Measurements from ENCODE around the gene ZNF267. TPM values are rescaled to one million over a fixed set of nuclear protein-coding genes. Genes with fewer than 3 reads are reported as not detected.
"Not testable (repeated sequence)": the region's sequence is repeated elsewhere in the genome, so short reads cannot be mapped to it uniquely, and the experiment has no call there.

ZNF267 gene
- total RNA-seq, 1 donor from 2014 or later = 5.6 TPM

DNA sequence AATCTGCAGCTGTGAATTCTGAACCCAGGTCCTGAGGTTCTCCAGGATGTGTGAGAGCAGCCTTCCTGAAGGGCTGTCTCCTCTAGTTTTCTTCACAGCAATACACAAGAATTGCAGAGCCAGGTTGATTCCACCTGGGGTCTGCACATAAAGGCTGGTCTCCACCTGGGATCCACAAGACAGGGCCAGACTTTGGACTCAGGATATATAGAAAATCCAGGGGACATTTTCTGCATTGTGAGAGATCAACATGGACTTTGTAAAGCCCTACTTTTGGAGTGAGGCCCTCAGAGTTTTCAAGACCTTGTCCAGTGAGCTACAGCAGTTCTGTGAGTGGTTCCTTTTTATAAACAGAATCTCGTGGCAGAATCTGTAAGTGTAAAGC, 6.3 kb downstream of the ZNF267 start:
- no peaks in the 10 kb centered on the region for H3K27me3 Mint-ChIP-seq (ENCODE audit: low read depth)
- H3K36me3 Mint-ChIP-seq (ENCODE audit: low read depth) = peaks cover 6% of the 10 kb centered on the region
- H3K9me3 Mint-ChIP-seq (ENCODE audit: low read depth) = no peaks in the 10 kb centered on the region
- no peak for DNase-seq (ENCODE audit: low spot score)
- H3K4me3 Mint-ChIP-seq (ENCODE audit: unreplicated experiment) = no peak overlapping the region
- H3K27ac Mint-ChIP-seq (ENCODE audit: unreplicated experiment) = no peak overlapping the region
- TF ChIP-seq, protein P1, sequence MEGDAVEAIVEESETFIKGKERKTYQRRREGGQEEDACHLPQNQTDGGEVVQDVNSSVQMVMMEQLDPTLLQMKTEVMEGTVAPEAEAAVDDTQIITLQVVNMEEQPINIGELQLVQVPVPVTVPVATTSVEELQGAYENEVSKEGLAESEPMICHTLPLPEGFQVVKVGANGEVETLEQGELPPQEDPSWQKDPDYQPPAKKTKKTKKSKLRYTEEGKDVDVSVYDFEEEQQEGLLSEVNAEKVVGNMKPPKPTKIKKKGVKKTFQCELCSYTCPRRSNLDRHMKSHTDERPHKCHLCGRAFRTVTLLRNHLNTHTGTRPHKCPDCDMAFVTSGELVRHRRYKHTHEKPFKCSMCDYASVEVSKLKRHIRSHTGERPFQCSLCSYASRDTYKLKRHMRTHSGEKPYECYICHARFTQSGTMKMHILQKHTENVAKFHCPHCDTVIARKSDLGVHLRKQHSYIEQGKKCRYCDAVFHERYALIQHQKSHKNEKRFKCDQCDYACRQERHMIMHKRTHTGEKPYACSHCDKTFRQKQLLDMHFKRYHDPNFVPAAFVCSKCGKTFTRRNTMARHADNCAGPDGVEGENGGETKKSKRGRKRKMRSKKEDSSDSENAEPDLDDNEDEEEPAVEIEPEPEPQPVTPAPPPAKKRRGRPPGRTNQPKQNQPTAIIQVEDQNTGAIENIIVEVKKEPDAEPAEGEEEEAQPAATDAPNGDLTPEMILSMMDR (IDR thresholded peaks at IDR 0.05) = no peak
- H3K4me1 Mint-ChIP-seq (ENCODE audit: low read depth) = peaks cover 44% of the 10 kb centered on the region

DNA sequence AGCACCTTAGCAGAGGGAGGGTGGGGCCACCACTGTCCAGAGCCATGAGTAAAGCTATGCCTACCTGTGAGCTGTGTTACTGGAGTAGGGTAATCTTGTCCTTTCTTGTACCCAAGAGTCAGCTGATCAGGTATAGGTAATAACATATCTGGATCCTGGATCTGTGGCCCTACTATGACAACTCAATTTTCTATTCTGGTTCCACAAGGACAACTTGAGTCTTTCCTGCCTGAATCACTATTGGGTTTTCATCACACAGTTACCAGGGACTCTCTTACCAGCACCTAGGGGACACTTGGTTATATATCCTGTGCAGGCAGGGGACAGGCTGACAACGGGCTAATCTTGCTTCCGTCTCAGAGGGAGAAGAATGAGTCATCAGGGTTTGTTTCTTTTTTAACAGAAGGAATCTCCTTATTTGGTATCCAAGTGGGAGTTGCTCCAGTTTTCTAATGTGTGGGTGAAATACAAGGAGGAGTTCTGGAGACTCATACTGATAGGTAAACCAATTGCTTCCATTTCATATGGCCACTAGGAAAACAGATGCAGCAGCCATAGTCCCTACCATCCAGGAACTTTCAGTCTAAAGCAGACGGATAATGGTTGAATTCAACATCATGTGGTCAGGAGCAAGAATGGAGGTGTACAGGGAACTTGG, 6.8 kb downstream of the ZNF267 start:
- Mint-ChIP-seq H3K27ac (ENCODE audit: unreplicated experiment) (peak overlapping the region; percentile 24), H3K4me1 (ENCODE audit: low read depth) (peaks cover 39% of the 10 kb centered on the region), H3K9me3 (ENCODE audit: low read depth) (no peaks in the 10 kb centered on the region), H3K27me3 (ENCODE audit: low read depth) (no peaks in the 10 kb centered on the region), H3K36me3 (ENCODE audit: low read depth) (peaks cover 9% of the 10 kb centered on the region), H3K4me3 (ENCODE audit: unreplicated experiment) (no peak overlapping the region)
- TF ChIP-seq, protein P1 (IDR thresholded peaks at IDR 0.05) = peak; percentile 21
- no peak for DNase-seq (ENCODE audit: low spot score)

DNA sequence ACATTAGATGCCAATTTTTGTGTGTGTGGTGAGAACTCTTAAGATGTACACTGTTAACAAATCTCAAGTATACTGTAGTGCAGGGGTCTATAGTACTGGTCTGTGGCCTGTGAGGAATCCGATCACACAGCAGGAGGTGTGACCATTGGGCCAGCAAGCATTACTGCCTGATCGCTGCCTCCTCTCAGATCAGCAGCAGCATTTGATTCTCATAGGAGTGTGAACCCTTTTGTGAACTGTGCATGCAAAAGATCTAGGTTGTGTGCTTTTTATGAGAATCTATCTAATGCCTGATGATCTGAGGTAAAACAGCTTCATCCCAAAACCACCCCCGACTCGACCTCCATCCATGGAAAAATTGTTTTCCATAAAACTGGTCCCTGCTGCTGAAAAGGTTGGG, 12.6 kb downstream of the ZNF267 start:
- Mint-ChIP-seq H3K9me3 (ENCODE audit: low read depth) (peaks cover 12% of the 10 kb centered on the region), H3K4me1 (ENCODE audit: low read depth) (peaks cover 7% of the 10 kb centered on the region), H3K4me3 (ENCODE audit: unreplicated experiment) (no peak overlapping the region), H3K36me3 (ENCODE audit: low read depth) (peaks cover 39% of the 10 kb centered on the region), H3K27ac (ENCODE audit: unreplicated experiment) (no peak overlapping the region), H3K27me3 (ENCODE audit: low read depth) (no peaks in the 10 kb centered on the region)
- TF ChIP-seq, protein P1 (IDR thresholded peaks at IDR 0.05) = no peak
- no peak for DNase-seq (ENCODE audit: low spot score)

DNA sequence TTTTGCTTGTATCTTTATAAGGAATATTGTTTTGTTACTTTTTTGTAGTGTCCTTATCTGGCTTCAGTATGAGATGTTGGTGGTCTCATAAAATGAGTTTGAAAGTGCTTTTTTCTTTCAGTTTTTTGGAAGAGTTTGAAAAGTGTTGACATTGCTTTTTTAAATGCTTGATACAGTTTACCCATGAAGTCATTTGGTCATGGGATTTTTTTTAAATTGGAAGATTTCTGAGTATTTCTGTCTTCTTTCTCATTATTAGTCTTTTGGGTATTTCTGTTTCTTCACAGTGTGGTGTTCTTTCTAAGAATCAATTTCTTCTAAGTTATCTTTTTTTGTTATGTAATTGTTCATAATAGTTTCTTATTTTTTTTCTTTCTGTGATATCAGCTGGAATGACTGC, 15.1 kb downstream of the ZNF267 start:
- Mint-ChIP-seq H3K27me3 (ENCODE audit: low read depth) (no peaks in the 10 kb centered on the region), H3K27ac (ENCODE audit: unreplicated experiment) (no peak overlapping the region), H3K36me3 (ENCODE audit: low read depth) (peaks cover 58% of the 10 kb centered on the region), H3K9me3 (ENCODE audit: low read depth) (peaks cover 21% of the 10 kb centered on the region), H3K4me3 (ENCODE audit: unreplicated experiment) (no peak overlapping the region), H3K4me1 (ENCODE audit: low read depth) (peaks cover 7% of the 10 kb centered on the region)
- TF ChIP-seq, protein P1 (IDR thresholded peaks at IDR 0.05) = no peak
- no peak for DNase-seq (ENCODE audit: low spot score)

DNA sequence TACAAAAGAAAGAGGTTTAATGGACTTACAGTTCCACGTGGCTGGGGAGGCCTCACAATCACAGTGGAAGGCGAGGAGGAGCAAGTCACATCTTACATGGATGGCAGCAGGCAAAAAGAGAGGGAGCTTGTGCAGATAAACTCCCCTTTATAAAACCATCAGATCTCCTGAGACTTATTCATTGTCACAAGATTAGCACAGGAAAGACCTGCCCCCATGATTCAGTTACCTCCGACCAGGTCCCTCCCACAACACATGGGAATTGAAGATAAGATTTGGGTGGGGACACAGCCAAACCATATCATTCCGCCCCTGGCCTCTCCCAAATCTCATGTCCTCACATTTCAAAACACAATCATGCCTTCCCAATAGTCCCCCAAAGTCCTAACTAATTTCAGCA, 18.5 kb downstream of the ZNF267 start:
- Mint-ChIP-seq H3K9me3 (ENCODE audit: low read depth) (peaks cover 34% of the 10 kb centered on the region), H3K36me3 (ENCODE audit: low read depth) (peaks cover 74% of the 10 kb centered on the region)
- not testable (repeated sequence) for H3K4me1 Mint-ChIP-seq (ENCODE audit: low read depth); H3K27me3 Mint-ChIP-seq (ENCODE audit: low read depth); DNase-seq (ENCODE audit: low spot score); H3K4me3 Mint-ChIP-seq (ENCODE audit: unreplicated experiment); H3K27ac Mint-ChIP-seq (ENCODE audit: unreplicated experiment)

DNA sequence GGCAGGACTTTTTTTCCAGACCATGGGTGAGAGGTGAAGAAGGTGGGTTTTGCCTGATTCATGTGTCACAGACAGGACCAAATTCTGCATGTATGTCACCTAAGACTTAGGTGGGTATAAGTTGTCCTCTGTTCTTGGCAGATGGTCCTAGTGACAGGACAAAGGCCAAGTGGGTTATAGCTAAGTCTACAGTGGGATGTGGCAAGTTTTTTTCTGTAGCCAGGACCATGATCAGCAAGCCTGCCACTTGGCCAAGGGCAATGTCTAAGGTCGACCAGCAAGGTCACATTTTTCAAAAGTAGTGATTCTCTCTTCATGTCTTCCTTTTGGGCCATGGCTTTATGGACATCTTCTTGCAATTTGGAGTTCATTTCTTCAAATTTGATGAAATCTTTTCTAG, 20.2 kb downstream of the ZNF267 start:
- H3K27me3 Mint-ChIP-seq (ENCODE audit: low read depth) = no peaks in the 10 kb centered on the region
- peaks cover 6% of the 10 kb centered on the region for H3K4me1 Mint-ChIP-seq (ENCODE audit: low read depth)
- H3K4me3 Mint-ChIP-seq (ENCODE audit: unreplicated experiment) = no peak overlapping the region
- TF ChIP-seq, protein P1 (IDR thresholded peaks at IDR 0.05) = no peak
- H3K9me3 Mint-ChIP-seq (ENCODE audit: low read depth) = peaks cover 48% of the 10 kb centered on the region
- peaks cover 79% of the 10 kb centered on the region for H3K36me3 Mint-ChIP-seq (ENCODE audit: low read depth)
- DNase-seq (ENCODE audit: low spot score) = no peak
- H3K27ac Mint-ChIP-seq (ENCODE audit: unreplicated experiment) = no peak overlapping the region
